GM12864 (cell line): Measurements from ENCODE around the gene VPS50.

ENCODE experiments used
- DNase-seq: peaks from one replicate; pipeline ENCODE4 v3.0.0-alpha.2; 2011; ENCODE audit warnings: low read depth
- H3K4me3 ChIP-seq: 2 replicates; pipeline ENCODE4 v1.5.1; 2011; ENCODE audit warnings: mild to moderate bottlenecking, low read depth, low read length, control low read depth
- TF ChIP-seq, protein P1 (sequence below): IDR thresholded peaks from 2 replicates; pipeline ENCODE4 v1.5.1; 2011; ENCODE audit warnings: low read depth, mild to moderate bottlenecking, moderate library complexity, low read length, control low read depth, inconsistent platforms; ENCODE audit errors: missing control alignments

VPS50 gene

DNA sequence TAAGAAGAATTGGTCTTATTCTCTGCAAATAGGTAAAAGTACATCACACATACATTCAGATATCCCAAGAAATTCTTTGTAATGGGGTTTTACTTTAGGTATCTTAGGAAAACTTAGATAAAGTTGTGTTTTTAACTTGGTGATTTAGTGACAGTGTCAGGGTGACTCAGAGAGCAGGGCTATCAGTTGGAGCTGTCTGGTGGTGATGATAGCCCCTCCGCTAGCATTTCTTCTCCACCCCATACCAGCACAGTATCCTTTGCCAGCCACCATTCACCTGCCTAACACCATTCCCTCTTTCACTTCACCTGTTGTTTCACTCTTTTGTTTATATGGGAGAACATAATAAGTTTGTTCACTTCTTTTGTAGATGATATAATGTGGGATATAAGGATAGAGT, 30.4 kb downstream of the VPS50 start:
- H3K4me3 ChIP-seq, result no peak overlapping the region
- TF ChIP-seq, protein P1, sequence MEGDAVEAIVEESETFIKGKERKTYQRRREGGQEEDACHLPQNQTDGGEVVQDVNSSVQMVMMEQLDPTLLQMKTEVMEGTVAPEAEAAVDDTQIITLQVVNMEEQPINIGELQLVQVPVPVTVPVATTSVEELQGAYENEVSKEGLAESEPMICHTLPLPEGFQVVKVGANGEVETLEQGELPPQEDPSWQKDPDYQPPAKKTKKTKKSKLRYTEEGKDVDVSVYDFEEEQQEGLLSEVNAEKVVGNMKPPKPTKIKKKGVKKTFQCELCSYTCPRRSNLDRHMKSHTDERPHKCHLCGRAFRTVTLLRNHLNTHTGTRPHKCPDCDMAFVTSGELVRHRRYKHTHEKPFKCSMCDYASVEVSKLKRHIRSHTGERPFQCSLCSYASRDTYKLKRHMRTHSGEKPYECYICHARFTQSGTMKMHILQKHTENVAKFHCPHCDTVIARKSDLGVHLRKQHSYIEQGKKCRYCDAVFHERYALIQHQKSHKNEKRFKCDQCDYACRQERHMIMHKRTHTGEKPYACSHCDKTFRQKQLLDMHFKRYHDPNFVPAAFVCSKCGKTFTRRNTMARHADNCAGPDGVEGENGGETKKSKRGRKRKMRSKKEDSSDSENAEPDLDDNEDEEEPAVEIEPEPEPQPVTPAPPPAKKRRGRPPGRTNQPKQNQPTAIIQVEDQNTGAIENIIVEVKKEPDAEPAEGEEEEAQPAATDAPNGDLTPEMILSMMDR, result no peak
- DNase-seq, result no peak

DNA sequence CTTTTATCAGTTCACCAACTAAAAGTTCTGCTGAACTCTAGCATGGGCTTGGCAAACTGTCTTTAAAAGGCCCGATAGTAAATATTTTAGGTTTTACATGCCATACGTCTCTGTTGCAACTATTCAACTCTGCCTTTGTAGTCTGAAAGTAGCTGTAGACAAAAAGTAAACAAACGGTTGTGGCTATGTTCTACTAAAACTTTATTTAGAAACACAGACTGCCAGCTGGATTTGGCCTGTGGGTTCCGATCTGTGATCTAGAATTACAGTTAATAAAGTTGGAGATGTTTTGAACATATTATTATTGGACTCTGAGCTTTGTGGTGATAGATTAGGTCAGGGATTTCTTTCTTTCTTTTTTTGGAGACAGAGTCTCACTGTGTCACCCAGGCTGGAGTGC, 33.1 kb downstream of the VPS50 start:
- TF ChIP-seq, protein P1, result no peak
- no peak overlapping the region for H3K4me3 ChIP-seq
- no peak for DNase-seq

DNA sequence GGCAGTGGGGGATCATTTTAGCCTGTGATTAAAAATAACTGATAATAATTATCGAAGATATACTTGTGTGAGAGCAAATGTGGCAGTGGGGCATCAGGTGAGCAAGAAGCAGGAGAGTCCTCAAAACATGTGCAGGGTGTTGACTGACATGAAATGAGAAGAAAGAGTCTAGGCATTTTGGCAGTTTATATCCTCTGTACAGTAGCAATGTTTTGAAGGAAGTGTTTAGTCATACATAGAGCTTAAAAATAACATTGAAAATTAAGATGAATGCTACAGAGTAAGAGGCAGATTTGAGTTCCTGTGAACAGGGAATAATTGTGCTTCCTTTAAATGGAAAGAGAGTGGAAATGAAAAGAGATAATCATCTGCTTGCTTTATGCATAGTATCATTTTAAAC, 47.4 kb downstream of the VPS50 start:
- DNase-seq, result no peak
- TF ChIP-seq, protein P1, result no peak
- H3K4me3 ChIP-seq, result no peak overlapping the region

DNA sequence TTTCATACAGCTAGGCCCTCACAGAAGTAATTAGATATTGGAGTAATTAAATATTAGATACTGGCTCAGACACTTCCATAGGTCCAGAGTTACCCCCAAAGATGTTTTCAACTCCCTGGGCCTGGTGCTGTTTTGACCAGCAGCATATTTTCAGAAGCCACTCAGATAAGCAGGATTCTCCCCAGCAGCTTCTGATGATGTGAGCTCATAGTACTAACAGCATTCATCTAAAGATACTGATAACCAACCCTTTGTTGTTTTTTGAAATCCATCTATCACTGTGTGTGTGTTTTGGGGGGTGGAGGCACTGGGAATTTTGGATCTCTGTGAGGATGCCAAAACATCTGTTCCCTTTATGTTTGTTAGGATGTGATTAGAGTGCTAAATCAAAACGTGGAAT, 52.7 kb downstream of the VPS50 start:
- TF ChIP-seq, protein P1, result no peak
- no peak for DNase-seq
- H3K4me3 ChIP-seq, result no peak overlapping the region

- TF ChIP-seq, protein P1, result no peak
- no peak overlapping the region for H3K4me3 ChIP-seq
- no peak for DNase-seq
Measured at GRCh38 chr7:93293229-93293628, 61.1 kb downstream of the VPS50 start.

GRCh38 chr7:93298206-93298605, 66.0 kb downstream of the VPS50 start:
- no peak for DNase-seq
- H3K4me3 ChIP-seq, result no peak overlapping the region
- TF ChIP-seq, protein P1, result no peak

DNA sequence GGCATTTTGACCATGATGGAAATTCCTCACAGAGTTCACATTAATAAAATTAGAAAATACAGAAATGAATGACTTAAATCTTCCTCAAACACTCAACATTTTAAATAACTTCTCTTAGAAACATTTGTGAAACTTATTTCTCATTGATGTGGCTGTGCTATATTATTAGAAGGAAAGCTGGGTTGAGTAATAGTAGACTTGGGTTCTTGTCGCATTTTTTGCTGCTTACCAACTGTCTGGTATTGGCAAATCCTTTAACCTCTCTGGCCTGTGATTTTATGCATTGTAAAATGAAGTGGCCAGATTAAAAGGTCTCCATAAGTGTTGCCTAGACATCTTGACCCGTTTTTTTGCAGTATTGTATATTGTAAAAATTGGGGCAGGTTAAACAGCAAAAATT, 66.5 kb downstream of the VPS50 start:
- no peak for DNase-seq
- no peak overlapping the region for H3K4me3 ChIP-seq
- TF ChIP-seq, protein P1, result no peak
